A549 (cell line): ENCODE results near the gene RAB40A. TPM values are rescaled to one million over a fixed set of nuclear protein-coding genes. Genes with fewer than 3 reads are reported as not detected.
"Not testable (repeated sequence)": the region's sequence is repeated elsewhere in the genome, so short reads cannot be mapped to it uniquely, and the experiment has no call there.

Experiments
- ATAC-seq, 2 experiments: fragments of 200-7000 bp in 1 of 2; fragments of >200 bp in 1 of 2; cut with Nextera tagmentation in 1 of 2; cut with Tn5 transposase in 1 of 2; 3 replicates each; pipeline versions ENCODE4 v1.8.0 to v1.9.1; 2018 to 2020; ENCODE audit warnings: mild to moderate bottlenecking in 1 of 2, moderate library complexity in 1 of 2
- CTCF ChIA-PET: fragments of 300-600 bp; sonication (Branson Sonifier 250); formaldehyde crosslinking; extraction: SDS; loops from one replicate; lab custom pipeline; 2021; ENCODE audit warnings: antibody characterized with exemption, inconsistent platforms; lab: Yijun Ruan, JAX
- POLR2A ChIA-PET: fragments of 350-600 bp; formaldehyde crosslinking; extraction: SDS; loops from one replicate; lab custom pipeline; 2021; ENCODE audit warnings: antibody characterized with exemption, inconsistent platforms; lab: Yijun Ruan, JAX
- DNase-seq, 2 experiments: peaks; one replicate each; pipeline versions ENCODE4 v3.0.0 to v3.0.0-alpha.2; 2011 to 2016; ENCODE audit warnings: low read depth in 1 of 2, low spot score in 1 of 2
- FAIRE-seq: peaks from 2 replicates; lab custom pipeline; 2011; peaks lifted over from hg19 to GRCh38; lab: Jason Lieb, UNC
- H3K27ac ChIP-seq, 2 experiments: fragments of >200 bp; sonication (Bioruptor Twin); formaldehyde crosslinking; 3 replicates each; pipeline ENCODE4 v1.5.1; 2016 to 2017
- H3K4me1 ChIP-seq: fragments of >200 bp; sonication (Bioruptor Twin); formaldehyde crosslinking; 3 replicates; pipeline ENCODE4 v1.6.1; 2016
- H3K4me2 ChIP-seq: fragments of >200 bp; sonication (Bioruptor Twin); formaldehyde crosslinking; 3 replicates; pipeline ENCODE4 v1.6.1; 2016
- H3K4me3 ChIP-seq: fragments of >200 bp; sonication (Bioruptor Twin); formaldehyde crosslinking; 3 replicates; pipeline ENCODE4 v1.5.1; 2016
- H3K9me3 ChIP-seq: fragments of >200 bp; sonication (Bioruptor Twin); formaldehyde crosslinking; 3 replicates; pipeline ENCODE4 v1.6.1; 2016
- CEBPB ChIP-seq, 2 experiments: fragments of >200 bp in 1 of 2; sonication (Bioruptor Twin) in 1 of 2; formaldehyde crosslinking in 1 of 2; IDR thresholded peaks; 2 replicates each; pipeline ENCODE4 v1.6.1; 2012 to 2016
- CHD4 ChIP-seq: fragments of 200-600 bp; sonication (generic); IDR thresholded peaks from 2 replicates; pipeline ENCODE4 v1.6.1; 2016; ENCODE audit warnings: antibody characterized with exemption, mild to moderate bottlenecking, borderline replicate concordance
- E2F6 ChIP-seq: IDR thresholded peaks from 2 replicates; pipeline ENCODE4 v1.6.1; 2012; ENCODE audit warnings: low read depth, borderline replicate concordance
- EHMT2 ChIP-seq: fragments of 200-600 bp; sonication (generic); IDR thresholded peaks from 2 replicates; pipeline ENCODE4 v1.6.1; 2016; ENCODE audit warnings: antibody characterized with exemption, low read depth, mild to moderate bottlenecking, moderate library complexity
- ELK1 ChIP-seq: fragments of 150-350 bp; IDR thresholded peaks from 2 replicates; pipeline ENCODE4 v1.6.1; 2014; ENCODE audit warnings: low read depth, mild to moderate bottlenecking, low read length
- ESRRA ChIP-seq: fragments of 150-350 bp; IDR thresholded peaks from 2 replicates; pipeline ENCODE4 v1.6.1; 2014; ENCODE audit warnings: mild to moderate bottlenecking, low read length, borderline replicate concordance
- HDAC2 ChIP-seq: fragments of 200-600 bp; sonication (generic); IDR thresholded peaks from 2 replicates; pipeline ENCODE4 v1.6.1; 2016
- HOXA7 ChIP-seq: fragments of 250-450 bp; sonication (Bioruptor Pico); IDR thresholded peaks from 2 replicates; pipeline ENCODE4 v1.5.0; 2020; ENCODE audit warnings: mild to moderate bottlenecking, moderate library complexity
- HOXB5 ChIP-seq: fragments of 250-450 bp; sonication (Bioruptor Pico); IDR thresholded peaks from 2 replicates; pipeline ENCODE4 v1.5.0; 2020; ENCODE audit warnings: mild to moderate bottlenecking, moderate library complexity
- KDM1A ChIP-seq: fragments of 200-600 bp; sonication (generic); IDR thresholded peaks from 2 replicates; pipeline ENCODE4 v1.6.1; 2016; ENCODE audit warnings: low read depth, mild to moderate bottlenecking
- MAFK ChIP-seq: fragments of 450-650 bp; IDR thresholded peaks from 2 replicates; pipeline ENCODE4 v1.6.1; 2014; ENCODE audit not compliant: partially characterized antibody
- MAZ ChIP-seq: fragments of 150-350 bp; IDR thresholded peaks from 2 replicates; pipeline ENCODE4 v1.6.1; 2014; ENCODE audit warnings: antibody characterized with exemption, low read depth, low read length, borderline replicate concordance
- MYC ChIP-seq: IDR thresholded peaks from 2 replicates; pipeline ENCODE4 v1.6.1; 2012; ENCODE audit warnings: mild to moderate bottlenecking, inconsistent platforms, low read length, improper control_type of control experiment, borderline replicate concordance
- NFE2L2 ChIP-seq: fragments of 150-350 bp; conservative IDR thresholded peaks from 2 replicates; pipeline ENCODE4 v1.6.1; 2014; ENCODE audit warnings: low read length
- NR3C1 ChIP-seq: fragments of >200 bp; sonication (Bioruptor Twin); formaldehyde crosslinking; IDR thresholded peaks from 3 replicates; pipeline ENCODE4 v1.6.1; 2017
- PBX3 ChIP-seq: IDR thresholded peaks from 2 replicates; pipeline ENCODE4 v1.6.1; 2012
- PHF8 ChIP-seq: fragments of 200-600 bp; sonication (generic); IDR thresholded peaks from 2 replicates; pipeline ENCODE4 v1.6.1; 2016; ENCODE audit warnings: low read depth, mild to moderate bottlenecking, antibody characterized with exemption, moderate library complexity, borderline replicate concordance
- POLR2AphosphoS2 ChIP-seq: conservative IDR thresholded peaks from 2 replicates; pipeline ENCODE4 v1.6.1; 2012; ENCODE audit warnings: low read length, improper control_type of control experiment, inconsistent platforms
- RNF2 ChIP-seq: fragments of 200-600 bp; sonication (generic); IDR thresholded peaks from 2 replicates; pipeline ENCODE4 v1.6.1; 2016; ENCODE audit warnings: low read depth, mild to moderate bottlenecking, antibody characterized with exemption, moderate library complexity, borderline replicate concordance
- TFCP2L1 ChIP-seq: fragments of 250-450 bp; sonication (Bioruptor Pico); IDR thresholded peaks from 2 replicates; pipeline ENCODE4 v1.5.0; 2021; ENCODE audit warnings: mild to moderate bottlenecking
- WGBS: methylation state at CpG from one replicate; pipeline ENCODE4 v1.1.6; 2017; ENCODE audit errors: missing lambda C conversion rate; 5-methylcytosine and 5-hydroxymethylcytosine counted together
- polyA plus RNA-seq, 4 experiments: library from polyadenylated mRNA; depleted of rRNA in 3 of 4; stranded (reverse); fragments of >200 nt; fragmentation: RNase III in 1 of 4; extraction: RNeasy Plus Mini Kit Qiagen cat#74134 plus additional on column Dnase treatment in 1 of 4; gene quantifications; 2 replicates in 3 of 4; 3 replicates in 1 of 4; pipeline ENCODE4 v1.2.3, GENCODE V29; 2011 to 2017

Gene RAB40A
- polyA plus RNA-seq, 2 of the 4 experiments (the other 2 are of a cell fraction) = 0.03 TPM; not detected in 1

GRCh38 chrX:103475381-103475780, 43.9 kb downstream of the RAB40A start:
- Histone ChIP-seq H3K4me1 (no peaks in the 10 kb centered on the region), H3K9me3 (no peaks in the 10 kb centered on the region), H3K4me2 (no peak overlapping the region), H3K27ac (no peak overlapping the region), H3K4me3 (no peak overlapping the region)
- TF ChIP-seq NR3C1 = no peak
- DNase-seq = no peak
- POLR2A ChIA-PET = no interaction called here
- ATAC-seq = no peak
- CTCF ChIA-PET = interaction anchor here (3.1 kb wide), 1 partner anchor 11 kb away, joined by 11 read pairs; no protein-coding TSS in a partner anchor
- FAIRE-seq = peak; percentile 46
- WGBS = 76% methylated on average over 1 of the region's 1 CpG

- ATAC-seq, H3K27ac ChIP-seq, DNase-seq, POLR2A ChIA-PET, H3K4me1 ChIP-seq, H3K4me2 ChIP-seq, H3K4me3 ChIP-seq, H3K9me3 ChIP-seq, FAIRE-seq: not testable (repeated sequence)
- CTCF ChIA-PET = interaction anchor here (1.2 to 1.9 kb wide), 2 partner anchors 126 to 259 kb away, joined by 5 to 7 read pairs; no protein-coding TSS in a partner anchor
- WGBS = 96% methylated on average over 8 of the region's 8 CpGs
These were observed 49.3 kb downstream of the RAB40A start for GRCh38 chrX:103469977-103470376.

- H3K4me1 ChIP-seq = no peaks in the 10 kb centered on the region
- no peak for TF ChIP-seq EHMT2
- no peak for TF ChIP-seq MYC
- no peak for TF ChIP-seq CHD4
- no peak for TF ChIP-seq ESRRA
- TF ChIP-seq PHF8 = no peak
- TF ChIP-seq E2F6 = no peak
- TF ChIP-seq TFCP2L1 (CRISPR knock-in tag) = no peak
- TF ChIP-seq RNF2 = no peak
- no peak for TF ChIP-seq POLR2AphosphoS2
- TF ChIP-seq KDM1A = no peak
- TF ChIP-seq HDAC2 = no peak
- no peak for TF ChIP-seq MAZ
- no peak for TF ChIP-seq MAFK
- no peak for TF ChIP-seq HOXA7 (CRISPR knock-in tag)
- TF ChIP-seq PBX3 = no peak
- TF ChIP-seq CEBPB (IDR thresholded peaks at IDR 0.05) = no peak
- no peak for TF ChIP-seq NFE2L2
- WGBS = 32% methylated on average over 2 of the region's 2 CpGs
- H3K9me3 ChIP-seq = no peaks in the 10 kb centered on the region
- ATAC-seq (no peak), DNase-seq (no peak), FAIRE-seq (peak; percentile 7)
- no peak overlapping the region for H3K4me2 ChIP-seq
- ChIA-PET POLR2A (no interaction called here), CTCF (no interaction called here)
- H3K27ac ChIP-seq = no peak overlapping the region
- no peak overlapping the region for H3K4me3 ChIP-seq
These were observed 51.4 kb downstream of the RAB40A start for GRCh38 chrX:103467887-103468286.

- Histone ChIP-seq H3K4me3 (no peak overlapping the region), H3K9me3 (no peaks in the 10 kb centered on the region), H3K4me2 (no peak overlapping the region), H3K27ac (no peak overlapping the region), H3K4me1 (no peaks in the 10 kb centered on the region)
- 23% methylated on average over 2 of the region's 2 CpGs for WGBS
- TF ChIP-seq NFE2L2 = no peak
- no peak for TF ChIP-seq HDAC2
- TF ChIP-seq ELK1 = no peak
- no peak for TF ChIP-seq MAZ
- no peak for TF ChIP-seq RNF2
- no peak for TF ChIP-seq HOXB5
- no peak for ATAC-seq
- ChIA-PET POLR2A (no interaction called here), CTCF (no interaction called here)
- no peak for DNase-seq
- peak; percentile 97 for FAIRE-seq
These were observed 52.1 kb downstream of the RAB40A start for GRCh38 chrX:103467156-103467555.
